GM18858 (cell line): ENCODE measurements around the gene HEBP1.
A peak's percentile ranks its signal among the peaks of the same experiment; 100 is the strongest.
"Not testable (repeated sequence)": the region's sequence is repeated elsewhere in the genome, so short reads cannot be mapped to it uniquely, and the experiment has no call there.

Experiments
- ATAC-seq: cut with Tn5 transposase; IDR thresholded peaks from one replicate; pipeline ENCODE4 v1.9.1; 2021; ENCODE audit not compliant: unreplicated experiment

HEBP1 gene, protein sequence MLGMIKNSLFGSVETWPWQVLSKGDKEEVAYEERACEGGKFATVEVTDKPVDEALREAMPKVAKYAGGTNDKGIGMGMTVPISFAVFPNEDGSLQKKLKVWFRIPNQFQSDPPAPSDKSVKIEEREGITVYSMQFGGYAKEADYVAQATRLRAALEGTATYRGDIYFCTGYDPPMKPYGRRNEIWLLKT

DNA sequence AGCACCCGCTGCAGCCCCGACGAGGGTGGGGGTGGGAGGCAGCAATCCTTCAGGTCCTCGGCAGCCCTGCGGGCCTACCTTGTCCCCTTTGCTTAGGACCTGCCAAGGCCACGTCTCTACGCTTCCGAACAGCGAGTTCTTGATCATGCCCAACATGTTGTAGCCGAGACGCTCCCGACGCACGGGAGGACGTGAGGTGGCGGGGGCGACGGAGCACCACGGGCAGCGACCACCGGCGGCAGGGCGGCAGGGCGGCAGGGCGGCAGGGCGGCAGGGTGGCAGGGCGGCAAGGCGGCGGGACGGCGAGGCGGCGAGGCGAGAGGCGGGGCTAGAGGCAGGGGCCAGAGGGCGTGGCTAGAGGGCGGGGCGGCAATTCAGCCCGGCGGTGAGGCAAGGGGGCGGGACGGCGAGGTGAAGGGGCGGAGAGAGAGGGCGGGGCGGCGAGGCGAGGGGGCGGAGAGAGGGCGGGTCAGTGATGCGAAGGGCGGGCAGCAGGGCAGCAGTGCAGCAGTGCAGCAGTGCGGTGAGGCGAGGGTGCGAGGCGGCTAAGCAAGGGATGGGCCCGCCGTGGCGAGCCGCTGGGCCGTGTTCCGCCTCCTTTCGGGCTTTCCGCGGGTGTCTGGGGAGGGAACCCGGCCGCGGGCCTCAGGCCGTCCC is at the start of gene HEBP1:
TSS of gene HEBP1 (minus strand) at position 307 of the 657 bp plus-strand sequence. CDS start at position 156, 151 bp downstream.
- ATAC-seq = peak; percentile 61

DNA sequence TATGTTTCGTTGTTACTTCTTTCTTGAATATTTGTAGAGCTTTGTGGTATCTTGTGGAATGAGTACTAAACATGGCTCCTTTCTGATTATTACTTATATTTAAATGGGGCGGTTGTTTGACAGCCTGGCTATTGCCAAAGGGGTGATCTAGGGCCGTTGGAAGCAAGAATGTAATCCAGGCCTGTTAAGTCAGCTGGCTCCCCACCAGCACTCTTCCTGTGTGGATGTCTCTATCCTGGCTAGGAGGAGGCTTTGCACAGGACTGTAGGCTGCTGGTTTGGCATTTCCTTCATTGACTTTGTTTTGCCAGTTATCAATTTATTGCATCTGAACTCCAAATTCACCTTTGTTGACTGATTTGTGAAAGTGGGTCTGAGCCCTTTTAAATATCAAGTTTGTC is 49.8 kb upstream of the HEBP1 start:
- ATAC-seq = no peak

DNA sequence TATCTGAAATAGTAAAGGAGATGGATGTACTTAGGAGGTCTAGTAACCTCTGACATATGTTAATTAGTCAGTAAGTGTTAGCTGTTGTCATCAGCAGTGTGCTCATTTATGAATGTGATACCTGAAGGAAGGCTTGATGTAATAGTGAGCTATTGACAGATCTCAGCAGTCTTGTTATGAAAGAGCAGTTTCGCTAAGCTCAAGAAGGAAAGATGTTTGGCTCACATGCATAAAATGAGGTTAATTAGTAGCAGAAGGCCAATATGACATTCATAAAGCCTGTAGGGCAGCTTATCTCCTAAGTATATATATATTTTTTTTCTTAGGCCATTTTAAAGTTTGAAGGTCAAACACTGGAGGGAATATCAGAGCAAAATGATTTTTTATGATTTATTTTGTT is 46.9 kb upstream of the HEBP1 start:
- ATAC-seq = no peak

DNA sequence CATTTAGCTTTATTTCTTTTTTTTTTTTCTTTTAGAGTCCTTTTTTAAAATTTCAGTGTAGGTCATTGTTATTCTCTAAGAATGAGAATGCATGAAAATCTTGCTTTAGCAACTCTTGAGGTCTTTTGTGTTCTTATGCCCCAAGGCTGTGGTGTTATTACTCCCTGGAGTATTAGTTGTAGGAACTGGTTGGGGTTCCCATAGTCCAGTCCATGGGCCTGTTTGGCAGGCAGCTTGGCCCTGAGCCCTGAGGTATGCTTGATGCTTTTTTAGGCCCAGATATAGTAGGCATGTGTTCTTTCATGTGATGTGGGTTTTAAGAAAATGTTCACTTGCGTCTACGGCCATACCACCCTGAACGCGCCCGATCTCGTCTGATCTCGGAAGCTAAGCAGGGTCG is 45.8 kb upstream of the HEBP1 start:
- ATAC-seq = no peak

DNA sequence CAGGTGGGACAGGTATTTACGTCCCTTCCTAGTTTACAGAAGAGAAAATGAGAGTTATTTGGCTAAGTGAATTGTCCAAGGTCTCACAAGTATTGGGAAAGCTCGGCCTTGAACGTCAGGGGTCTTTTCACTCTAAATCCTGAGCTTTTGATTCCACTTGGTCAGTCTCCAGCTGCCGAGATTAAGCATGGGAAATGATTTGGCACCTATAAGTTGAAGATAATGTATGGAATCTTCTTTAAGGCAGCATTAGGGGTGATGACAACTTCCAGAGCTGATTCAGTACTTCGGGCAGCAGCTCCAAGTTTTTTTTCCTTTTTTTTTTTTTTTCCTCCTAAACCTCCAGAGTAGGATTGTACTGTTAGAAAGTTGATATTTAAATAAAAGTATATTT is 44.8 kb upstream of the HEBP1 start:
- ATAC-seq = no peak

DNA sequence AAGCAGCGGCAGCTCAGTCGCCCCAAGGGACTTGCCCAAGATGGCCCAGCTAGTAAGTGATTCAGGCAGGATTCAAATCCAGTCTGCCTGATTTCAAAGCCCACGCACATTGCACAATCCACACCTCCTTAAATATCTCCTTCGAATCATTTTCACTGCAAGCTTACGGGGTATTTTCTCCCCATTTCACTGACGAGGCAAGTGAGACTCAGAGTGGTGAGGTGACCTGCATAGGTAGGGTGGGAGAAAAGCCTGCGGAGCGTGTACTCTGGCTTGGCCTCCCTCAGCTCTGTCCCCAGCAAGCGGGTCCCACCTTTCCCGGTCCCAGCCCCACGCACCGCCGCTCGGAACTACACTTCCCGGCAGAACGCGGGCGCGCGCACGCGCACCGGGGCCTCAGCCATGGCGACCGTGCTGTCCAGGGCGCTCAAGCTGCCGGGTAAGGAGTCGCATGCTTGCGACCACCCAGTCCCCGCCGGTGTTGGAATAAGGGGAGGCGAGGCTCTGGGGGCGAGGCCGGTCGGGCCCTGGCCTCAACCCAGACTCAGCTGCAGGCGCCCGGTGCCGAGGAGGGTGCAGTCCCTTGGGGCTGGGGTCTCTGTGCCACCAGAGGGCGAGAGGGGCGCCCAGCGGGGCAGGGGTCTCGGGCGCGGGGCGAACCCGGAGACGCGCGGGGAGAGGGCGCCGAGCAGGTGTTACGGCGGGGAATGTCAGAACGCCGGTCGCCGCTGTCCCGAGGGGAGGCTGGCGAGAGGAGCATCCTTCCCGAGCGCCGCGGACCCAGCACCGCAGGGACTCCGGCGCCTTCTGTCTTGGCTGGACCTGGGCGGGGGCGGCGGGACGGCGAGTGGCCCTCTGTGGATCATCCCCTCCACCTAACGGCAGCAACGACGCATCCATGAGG is 44.2 kb upstream of the HEBP1 start, which contains the start of gene FAM234B:
TSS of gene FAM234B (plus strand) at position 380 of the 904 bp plus-strand sequence. CDS start at position 403, 23 bp downstream.
- peak; percentile 72 for ATAC-seq

DNA sequence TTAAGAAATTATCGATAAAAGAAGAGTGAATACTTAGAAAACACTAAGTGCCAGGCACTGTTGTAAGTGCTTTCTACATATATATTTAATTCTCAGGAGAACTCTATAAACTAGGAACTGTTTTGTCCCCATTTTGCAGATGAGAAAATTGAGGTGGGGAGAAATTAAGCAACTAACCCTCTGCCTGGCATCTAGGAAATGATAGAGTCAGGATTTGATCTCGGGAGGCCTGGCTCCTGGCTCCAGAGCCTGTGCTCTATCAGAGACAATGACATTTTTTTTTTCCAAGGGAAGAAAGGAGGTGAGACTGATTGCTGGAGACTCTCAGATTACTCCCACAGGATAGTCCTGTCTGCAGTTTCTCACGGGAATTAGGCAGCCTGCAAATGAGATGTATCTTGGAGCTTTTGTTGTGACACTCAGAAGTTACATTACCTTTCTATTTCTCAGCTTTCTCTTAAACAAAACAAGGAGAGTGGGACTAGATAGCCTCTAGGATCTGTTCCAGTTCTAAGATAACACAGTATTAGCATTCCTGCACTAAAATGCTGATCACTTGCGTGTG is 42.7 kb upstream of the HEBP1 start:
- no peak for ATAC-seq

DNA sequence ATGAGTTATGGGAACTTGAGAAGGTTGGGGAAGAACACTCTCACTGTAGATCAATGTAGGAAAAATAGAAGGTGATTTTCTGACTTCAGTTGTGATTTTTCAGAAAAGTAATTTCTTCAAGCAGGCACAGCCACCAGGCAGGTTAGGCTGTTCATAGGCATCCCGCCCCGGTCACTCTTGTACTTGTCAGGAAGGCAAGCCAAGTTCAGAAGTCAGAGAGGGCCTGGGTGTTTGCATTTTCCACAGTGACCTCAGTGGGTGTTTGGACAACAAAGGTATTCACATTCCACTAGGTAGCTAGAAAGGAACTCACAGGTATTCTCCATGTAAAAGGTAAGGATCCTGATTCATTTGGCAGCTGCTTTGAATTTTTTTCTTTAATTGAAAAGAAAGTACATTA is 41.2 kb upstream of the HEBP1 start:
- no peak for ATAC-seq

DNA sequence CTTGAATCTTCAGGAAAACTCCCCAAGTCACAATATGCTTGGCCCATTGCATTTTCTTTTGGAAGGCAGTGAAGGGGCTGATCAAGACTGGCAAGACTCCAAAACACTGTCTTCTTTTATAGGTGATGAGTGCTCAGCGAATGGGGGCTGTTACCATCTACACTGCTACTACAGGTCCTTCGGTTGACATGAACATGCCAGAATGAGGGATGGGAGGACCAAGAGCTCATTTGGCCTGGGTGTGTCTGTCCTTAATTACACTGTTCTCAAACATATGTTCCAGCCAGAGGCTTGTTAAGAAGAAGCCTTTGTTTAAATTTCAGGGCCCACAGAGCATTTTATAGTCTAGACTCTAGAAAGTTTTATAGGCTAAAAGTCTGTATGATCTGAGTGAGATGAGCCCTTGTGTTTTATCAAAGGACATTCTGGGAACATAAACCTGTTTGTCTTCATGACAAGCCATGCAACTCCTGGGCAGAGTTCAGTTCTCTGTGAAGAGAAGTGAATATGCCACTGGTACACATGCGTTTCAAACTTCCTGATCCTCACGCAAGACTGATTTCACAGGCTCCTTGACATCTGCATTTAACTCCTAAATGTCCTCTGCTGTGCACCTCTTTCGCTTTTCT is 39.4 kb upstream of the HEBP1 start:
- ATAC-seq = no peak

DNA sequence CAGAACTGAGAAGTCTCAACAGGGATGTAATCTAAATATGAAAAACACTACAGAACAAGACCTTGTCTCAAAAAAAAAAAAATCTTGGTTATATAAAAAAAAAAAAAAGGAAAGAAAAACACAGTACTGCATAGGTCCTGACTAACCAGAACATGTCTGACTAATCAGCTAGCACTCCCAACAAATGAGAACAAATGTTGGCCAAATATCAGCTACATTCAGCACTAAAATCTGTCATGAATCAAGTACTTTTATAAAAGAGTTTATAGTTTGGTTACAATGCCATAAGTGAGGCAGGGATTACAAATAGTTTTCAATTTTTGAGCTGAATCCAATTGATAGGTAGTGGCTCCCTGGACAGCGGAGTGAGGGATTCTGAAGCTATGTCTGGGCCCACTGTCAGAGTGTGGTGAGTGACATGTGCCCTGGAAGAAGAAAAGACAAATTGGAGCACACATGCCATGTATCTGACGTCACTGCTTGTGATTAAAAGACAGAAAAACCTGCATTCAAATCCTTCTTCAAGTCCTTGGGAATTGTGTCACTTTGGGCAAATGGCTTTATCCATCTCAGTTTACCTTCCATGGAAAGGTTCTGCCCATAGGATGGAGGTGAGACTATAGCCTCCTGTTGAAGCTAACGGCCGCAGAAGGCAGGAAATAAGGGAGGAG is 38.6 kb upstream of the HEBP1 start:
- no peak for ATAC-seq

DNA sequence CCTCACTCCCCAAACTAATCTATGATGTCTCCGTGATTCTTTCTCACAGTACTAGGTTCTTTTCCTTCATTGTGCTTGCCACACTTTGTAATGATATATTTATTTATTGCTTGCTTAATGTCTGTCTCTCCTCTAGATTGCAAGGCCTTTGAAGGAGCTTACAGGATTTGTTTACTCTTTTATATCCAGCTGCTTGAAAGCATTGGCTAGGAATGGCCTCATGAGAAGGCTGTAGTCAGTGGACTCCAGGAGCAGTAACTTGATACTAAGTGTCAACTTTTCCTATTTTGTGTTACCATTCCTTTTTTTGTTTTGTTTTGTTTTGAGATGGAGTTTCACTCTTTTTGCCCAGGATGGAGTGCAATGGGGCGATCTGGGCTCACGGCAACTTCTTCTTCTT is 36.8 kb upstream of the HEBP1 start:
- no peak for ATAC-seq

DNA sequence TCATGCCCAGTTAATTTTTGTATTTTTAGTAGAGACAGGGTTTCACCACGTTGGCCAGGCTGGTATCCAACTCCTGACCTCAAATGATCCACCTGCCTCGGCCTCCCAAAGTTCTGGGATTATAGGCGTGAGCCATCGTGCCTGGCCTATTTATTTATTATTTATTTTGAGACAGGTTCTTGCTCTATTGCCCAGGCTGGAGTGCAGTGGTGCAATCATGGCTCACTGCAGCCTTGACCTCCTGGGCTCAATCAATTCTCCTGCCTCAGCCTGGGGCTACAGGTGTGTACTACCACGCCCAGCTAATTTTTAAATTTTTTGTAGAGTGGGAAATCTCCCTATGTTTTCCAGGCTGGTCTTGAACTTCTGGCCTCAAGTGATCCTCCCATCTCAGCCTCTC is 35.3 kb upstream of the HEBP1 start:
- not testable (repeated sequence) for ATAC-seq

DNA sequence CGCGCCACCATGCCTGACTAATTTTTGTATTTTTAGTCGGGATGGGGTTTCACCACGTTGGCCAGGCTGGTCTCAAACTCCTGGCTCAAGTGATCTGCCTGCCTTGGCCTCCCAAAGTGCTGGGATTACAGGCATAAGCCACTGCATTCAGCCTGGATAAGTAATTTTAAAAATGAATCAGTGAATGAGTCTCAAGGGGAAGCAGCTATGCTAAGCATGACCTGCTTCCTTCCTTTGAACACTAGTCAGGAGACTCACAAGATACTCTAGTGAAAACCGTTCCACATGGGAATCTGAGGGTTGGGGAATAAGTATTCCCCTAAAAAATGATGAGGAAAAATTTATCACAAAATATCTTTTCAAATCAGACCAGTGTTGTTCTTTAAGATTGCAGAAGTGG is 33.4 kb upstream of the HEBP1 start:
- ATAC-seq = no peak

DNA sequence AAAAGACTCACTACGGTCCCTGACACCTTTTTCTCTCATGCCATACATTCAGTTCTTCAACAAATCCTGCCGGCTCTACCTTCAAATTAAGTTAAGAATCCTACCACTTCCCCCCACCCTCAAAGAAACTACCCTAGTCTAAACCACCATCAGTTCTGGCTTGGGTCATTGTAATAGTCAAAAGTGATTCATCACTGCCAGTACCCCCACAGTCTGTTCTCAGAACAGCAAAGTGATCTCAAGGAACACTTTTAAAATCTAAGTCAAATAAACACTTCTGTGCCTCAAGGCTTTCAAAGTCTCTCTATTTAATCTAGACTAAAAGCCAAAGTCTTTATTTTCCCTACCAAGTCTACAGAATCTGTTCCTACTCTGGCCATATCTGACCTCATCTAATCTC is 32.1 kb upstream of the HEBP1 start:
- no peak for ATAC-seq

DNA sequence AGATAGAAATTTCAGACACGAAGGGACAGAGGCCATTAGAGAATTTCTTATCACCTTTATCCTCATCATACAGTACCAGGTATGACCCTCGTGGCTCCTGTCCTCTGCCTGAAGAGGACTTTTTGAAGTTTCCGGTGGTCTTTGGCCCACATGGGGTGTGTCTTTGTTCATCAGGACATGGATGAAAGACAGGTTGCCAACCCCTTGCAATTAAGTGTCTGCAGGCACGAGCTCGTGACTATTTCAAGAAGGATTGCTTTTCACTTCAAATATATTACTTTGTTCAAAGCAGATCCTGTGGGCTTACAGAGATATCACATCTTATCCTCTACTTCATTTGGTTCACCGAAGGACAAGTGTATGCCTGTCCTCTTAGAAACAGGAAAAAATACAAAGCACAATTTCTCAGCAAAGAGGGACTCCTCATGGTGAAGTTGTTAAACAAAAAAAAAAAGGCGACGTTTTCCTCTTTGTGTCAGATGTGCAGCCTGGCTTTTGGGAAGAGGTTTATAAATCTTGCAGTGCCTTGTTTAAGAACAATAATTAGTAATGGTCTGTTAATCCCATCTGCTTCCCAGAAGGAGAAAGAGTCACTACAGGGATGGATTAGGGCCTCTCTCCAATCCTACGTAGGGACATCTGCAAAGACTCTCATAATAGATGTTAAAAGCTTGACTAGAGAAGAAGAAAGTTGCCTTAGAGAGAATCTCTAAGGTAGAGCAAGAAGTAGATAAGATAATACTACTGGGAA is 30.7 kb upstream of the HEBP1 start:
- no peak for ATAC-seq

DNA sequence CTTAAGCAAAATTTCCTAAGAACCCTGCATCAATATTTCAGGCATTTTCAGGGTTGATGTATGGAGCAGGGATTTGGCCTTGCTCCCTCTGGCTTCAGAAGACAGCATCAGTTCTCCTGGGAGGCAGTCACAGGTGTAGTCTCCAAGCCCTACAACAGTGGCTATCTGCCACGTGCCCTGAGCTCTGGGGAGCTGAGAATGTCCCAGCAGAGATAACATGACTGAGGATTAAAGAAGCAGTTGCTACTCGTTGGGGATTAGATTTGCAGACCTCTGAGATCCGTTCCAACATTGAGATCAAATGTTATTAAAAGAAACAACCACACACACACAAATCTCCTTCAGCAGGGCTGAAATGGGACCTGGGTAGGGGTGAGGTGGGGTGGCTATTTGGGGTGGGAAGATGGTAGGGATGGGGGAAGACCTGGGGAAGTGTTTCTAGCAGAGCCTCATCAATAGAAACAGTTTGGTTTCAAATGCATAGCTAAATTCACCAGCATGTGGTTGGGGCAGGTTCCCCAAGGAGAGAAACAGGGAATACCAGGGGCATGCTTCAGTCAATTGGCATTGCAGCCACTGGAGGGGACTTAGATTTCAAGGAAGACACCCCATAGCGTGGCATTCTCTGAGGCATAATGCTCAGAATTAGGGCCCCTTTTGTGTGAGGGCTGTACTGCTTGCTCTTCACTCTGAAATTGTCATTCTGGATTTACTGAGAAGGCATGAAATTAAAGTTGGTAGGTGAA is 28.9 kb upstream of the HEBP1 start:
- ATAC-seq = no peak

DNA sequence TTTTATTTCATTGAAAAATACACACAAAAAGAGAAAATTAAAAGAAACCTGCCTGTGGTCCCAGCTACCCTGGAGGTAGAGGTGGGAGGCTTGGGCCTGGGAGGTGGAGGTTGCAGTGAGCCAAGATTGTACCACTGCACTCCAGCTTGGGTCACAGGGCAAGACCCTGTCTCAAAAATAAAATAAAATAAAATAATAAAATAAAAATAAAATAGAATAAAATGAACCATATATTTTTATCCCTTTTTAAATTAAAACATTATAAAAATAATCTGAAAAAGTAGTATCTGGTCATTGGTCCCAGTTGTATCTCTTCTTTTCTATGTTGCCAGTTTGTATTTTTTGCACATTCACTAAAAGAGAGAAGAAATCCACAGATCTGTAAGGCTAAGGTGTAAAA is 27.4 kb upstream of the HEBP1 start:
- no peak for ATAC-seq

DNA sequence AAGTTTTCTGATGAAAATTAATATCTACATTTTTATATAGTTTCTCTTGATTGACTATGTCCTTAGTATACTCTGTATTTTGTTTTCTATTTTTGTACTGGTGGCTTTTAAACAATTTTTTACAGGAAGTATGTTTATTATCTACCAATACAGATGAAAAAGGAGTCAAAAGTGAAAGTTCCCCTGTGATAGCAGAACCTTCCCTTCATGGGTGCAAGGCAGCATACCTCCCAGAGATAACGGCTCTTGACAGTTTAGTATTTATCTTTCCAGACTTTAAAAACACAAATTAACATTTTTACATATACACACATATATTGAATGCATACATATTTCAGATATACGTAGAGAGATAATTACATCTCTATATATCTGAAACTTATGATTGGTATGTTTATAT is 27.0 kb upstream of the HEBP1 start:
- ATAC-seq = no peak

DNA sequence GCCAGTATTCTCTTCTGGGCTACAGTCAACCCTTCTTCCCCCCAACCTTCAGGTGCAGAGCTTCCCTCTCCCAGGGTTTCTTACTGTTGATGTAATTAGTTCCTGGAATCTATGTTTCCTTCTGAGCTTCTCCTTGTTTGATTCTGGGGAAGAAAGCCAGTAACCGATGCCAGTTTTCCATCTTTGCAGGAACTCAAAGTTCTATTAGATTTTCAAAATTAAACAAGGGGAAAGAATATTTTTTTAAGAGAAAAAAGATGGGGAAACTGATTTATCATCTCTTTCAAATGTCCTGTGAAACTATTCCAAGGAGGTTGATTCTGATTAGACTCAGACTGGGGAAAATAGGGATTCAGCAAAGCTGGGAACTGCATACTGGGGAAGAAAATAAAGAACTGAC is 26.2 kb upstream of the HEBP1 start:
- ATAC-seq = no peak
